ENCODE data around the gene OR10P1.

OR10P1 gene

DNA sequence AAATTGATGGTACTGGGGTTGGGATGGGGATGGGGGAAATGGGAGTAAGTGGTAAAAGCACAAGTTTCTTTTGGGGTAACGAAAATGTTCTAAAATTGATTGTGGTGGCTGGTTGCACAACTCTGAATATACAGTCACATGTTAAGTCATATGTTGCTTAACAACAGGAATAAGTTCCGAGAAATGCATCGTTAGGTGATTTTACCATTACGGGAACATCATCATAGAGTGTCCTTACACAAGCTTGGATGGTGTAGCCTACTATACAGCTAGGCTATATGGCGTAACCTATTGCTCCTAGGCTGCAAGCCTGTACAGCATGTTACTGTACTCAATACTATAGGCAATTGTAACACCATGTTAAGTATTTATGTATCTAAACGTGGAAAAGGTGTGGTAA is 40.0 kb downstream of the OR10P1 start:
- H3K4me3 ChIP-seq (ENCODE audit: insufficient read depth, low read length, poor library complexity, severe bottlenecking) = no peak overlapping the region
- H4K20me1 ChIP-seq (ENCODE audit: low read depth, low read length) = no peaks in the 10 kb centered on the region
- H3K4me2 ChIP-seq (ENCODE audit: low read depth, low read length, poor library complexity, severe bottlenecking) = no peak overlapping the region
- H3K9me2 ChIP-seq (replicated peaks; ENCODE audit: insufficient read depth, low read length) = no peaks in the 10 kb centered on the region
- 0 out of 2 replicates have a peak, but pooled peaks cover 2% of the 10 kb centered on the region for H3K27me3 ChIP-seq (ENCODE audit: low read length)
- no peaks in the 10 kb centered on the region for H3K9me3 ChIP-seq (ENCODE audit: insufficient read depth, low read length)
- no peak overlapping the region for H3K27ac ChIP-seq (ENCODE audit: low read depth, low read length)
- H3F3A ChIP-seq (ENCODE audit: insufficient read depth) = no peaks in the 10 kb centered on the region
- no peaks in the 10 kb centered on the region for H3K36me3 ChIP-seq (ENCODE audit: low read length)
- H2AFZ ChIP-seq (ENCODE audit: low read depth, low read length, severe bottlenecking) = no peak overlapping the region
- TF ChIP-seq, protein P1, sequence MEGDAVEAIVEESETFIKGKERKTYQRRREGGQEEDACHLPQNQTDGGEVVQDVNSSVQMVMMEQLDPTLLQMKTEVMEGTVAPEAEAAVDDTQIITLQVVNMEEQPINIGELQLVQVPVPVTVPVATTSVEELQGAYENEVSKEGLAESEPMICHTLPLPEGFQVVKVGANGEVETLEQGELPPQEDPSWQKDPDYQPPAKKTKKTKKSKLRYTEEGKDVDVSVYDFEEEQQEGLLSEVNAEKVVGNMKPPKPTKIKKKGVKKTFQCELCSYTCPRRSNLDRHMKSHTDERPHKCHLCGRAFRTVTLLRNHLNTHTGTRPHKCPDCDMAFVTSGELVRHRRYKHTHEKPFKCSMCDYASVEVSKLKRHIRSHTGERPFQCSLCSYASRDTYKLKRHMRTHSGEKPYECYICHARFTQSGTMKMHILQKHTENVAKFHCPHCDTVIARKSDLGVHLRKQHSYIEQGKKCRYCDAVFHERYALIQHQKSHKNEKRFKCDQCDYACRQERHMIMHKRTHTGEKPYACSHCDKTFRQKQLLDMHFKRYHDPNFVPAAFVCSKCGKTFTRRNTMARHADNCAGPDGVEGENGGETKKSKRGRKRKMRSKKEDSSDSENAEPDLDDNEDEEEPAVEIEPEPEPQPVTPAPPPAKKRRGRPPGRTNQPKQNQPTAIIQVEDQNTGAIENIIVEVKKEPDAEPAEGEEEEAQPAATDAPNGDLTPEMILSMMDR (IDR thresholded peaks at IDR 0.05; ENCODE audit: insufficient read depth, low read length, poor library complexity, severe bottlenecking) = no peak
- TF ChIP-seq EZH2phosphoT487 (conservative IDR thresholded peaks at IDR 0.05; ENCODE audit: low read length) = no peak
- H3K9ac ChIP-seq (ENCODE audit: low read length) = no peak overlapping the region
- H3K79me2 ChIP-seq (ENCODE audit: insufficient read depth, low read length) = no peaks in the 10 kb centered on the region

DNA sequence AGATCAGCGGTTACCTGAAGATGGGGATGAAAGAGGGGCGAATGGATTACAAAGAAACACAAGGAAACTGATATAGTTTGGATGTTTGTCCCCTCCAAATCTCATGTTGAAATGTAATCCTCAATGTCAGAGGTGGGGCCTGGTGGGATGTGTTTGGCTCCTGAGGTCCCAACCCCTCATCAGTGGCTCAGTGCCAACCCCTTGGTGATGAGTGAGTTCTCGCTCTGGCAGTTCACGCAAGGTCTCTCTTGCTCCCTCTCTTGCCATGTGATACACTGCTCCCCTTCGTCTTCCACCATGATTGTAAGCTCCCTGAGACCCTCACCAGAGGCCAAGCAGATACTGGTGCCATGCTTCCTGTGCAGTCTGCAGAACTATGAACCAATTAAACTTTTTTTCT is 43.0 kb downstream of the OR10P1 start:
- Histone ChIP-seq H3F3A (ENCODE audit: insufficient read depth) (no peaks in the 10 kb centered on the region), H3K9me3 (ENCODE audit: insufficient read depth, low read length) (no peaks in the 10 kb centered on the region), H3K4me3 (ENCODE audit: insufficient read depth, low read length, poor library complexity, severe bottlenecking) (no peak overlapping the region), H3K4me2 (ENCODE audit: low read depth, low read length, poor library complexity, severe bottlenecking) (no peak overlapping the region), H3K27me3 (ENCODE audit: low read length) (0 out of 2 replicates have a peak, but pooled peaks cover 2% of the 10 kb centered on the region), H3K27ac (ENCODE audit: low read depth, low read length) (no peak overlapping the region), H3K79me2 (ENCODE audit: insufficient read depth, low read length) (no peaks in the 10 kb centered on the region), H3K9ac (ENCODE audit: low read length) (no peak overlapping the region), H3K36me3 (ENCODE audit: low read length) (no peaks in the 10 kb centered on the region), H4K20me1 (ENCODE audit: low read depth, low read length) (no peaks in the 10 kb centered on the region), H3K9me2 (replicated peaks; ENCODE audit: insufficient read depth, low read length) (no peaks in the 10 kb centered on the region), H2AFZ (ENCODE audit: low read depth, low read length, severe bottlenecking) (no peak overlapping the region)
- TF ChIP-seq, protein P1 (IDR thresholded peaks at IDR 0.05; ENCODE audit: insufficient read depth, low read length, poor library complexity, severe bottlenecking) = no peak
- no peak for TF ChIP-seq EZH2phosphoT487 (conservative IDR thresholded peaks at IDR 0.05; ENCODE audit: low read length)

DNA sequence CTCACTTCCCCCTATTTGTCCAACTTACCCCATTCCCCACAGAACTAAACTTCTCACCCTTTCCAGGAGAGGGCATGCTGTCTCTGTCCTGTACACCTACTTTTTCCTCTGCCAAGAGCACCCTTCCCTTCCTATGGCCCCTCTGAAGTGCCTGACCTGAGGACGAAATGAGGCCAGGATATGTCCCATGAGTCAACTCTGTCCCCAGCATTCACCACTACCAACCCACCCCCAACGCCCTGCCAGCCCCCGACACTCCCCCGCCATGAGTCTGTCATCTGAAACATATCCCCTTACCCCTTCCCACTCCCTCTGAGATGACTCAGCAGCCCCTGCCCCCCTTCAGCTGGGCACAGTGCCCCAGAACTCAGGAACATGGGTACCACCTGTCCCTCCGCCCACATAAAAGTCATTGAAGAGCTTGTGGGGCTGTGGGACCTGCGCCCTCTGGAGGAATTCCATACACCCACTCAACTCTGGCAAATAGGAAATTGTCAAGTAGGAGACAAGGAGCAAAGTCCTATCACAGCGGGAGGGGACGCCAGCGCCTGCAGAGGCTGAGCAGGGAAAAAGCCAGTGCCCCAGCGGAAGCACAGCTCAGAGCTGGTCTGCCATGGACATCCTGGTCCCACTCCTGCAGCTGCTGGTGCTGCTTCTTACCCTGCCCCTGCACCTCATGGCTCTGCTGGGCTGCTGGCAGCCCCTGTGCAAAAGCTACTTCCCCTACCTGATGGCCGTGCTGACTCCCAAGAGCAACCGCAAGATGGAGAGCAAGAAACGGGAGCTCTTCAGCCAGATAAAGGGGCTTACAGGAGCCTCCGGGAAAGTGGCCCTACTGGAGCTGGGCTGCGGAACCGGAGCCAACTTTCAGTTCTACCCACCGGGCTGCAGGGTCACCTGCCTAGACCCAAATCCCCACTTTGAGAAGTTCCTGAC is 44.7 kb downstream of the OR10P1 start:
- Histone ChIP-seq H3K9ac (ENCODE audit: low read length) (no peak overlapping the region), H3K27ac (ENCODE audit: low read depth, low read length) (no peak overlapping the region), H3K9me2 (replicated peaks; ENCODE audit: insufficient read depth, low read length) (no peaks in the 10 kb centered on the region), H3K27me3 (ENCODE audit: low read length) (0 out of 2 replicates have a peak, but pooled peaks cover 2% of the 10 kb centered on the region), H4K20me1 (ENCODE audit: low read depth, low read length) (no peaks in the 10 kb centered on the region), H3K36me3 (ENCODE audit: low read length) (no peaks in the 10 kb centered on the region), H3F3A (ENCODE audit: insufficient read depth) (no peaks in the 10 kb centered on the region), H3K79me2 (ENCODE audit: insufficient read depth, low read length) (no peaks in the 10 kb centered on the region), H3K9me3 (ENCODE audit: insufficient read depth, low read length) (no peaks in the 10 kb centered on the region), H2AFZ (ENCODE audit: low read depth, low read length, severe bottlenecking) (no peak overlapping the region), H3K4me2 (ENCODE audit: low read depth, low read length, poor library complexity, severe bottlenecking) (no peak overlapping the region), H3K4me3 (ENCODE audit: insufficient read depth, low read length, poor library complexity, severe bottlenecking) (no peak overlapping the region)
- TF ChIP-seq, protein P1 (IDR thresholded peaks at IDR 0.05; ENCODE audit: insufficient read depth, low read length, poor library complexity, severe bottlenecking) = peak; percentile 11
- TF ChIP-seq EZH2phosphoT487 (conservative IDR thresholded peaks at IDR 0.05; ENCODE audit: low read length) = no peak
